Neuronal stem cell (in vitro differentiated cells): Measurements from ENCODE around the gene GATAD2B.

ENCODE experiments used
- DNase-seq: peaks from one replicate; pipeline ENCODE4 v3.0.0-alpha.2; 2013; ENCODE audit warnings: low spot score
- H2AFZ ChIP-seq: one replicate; pipeline ENCODE4 v1.6.1; 2013; ENCODE audit warnings: mild to moderate bottlenecking, low read length, inconsistent platforms
- H2AK5ac ChIP-seq: 2 replicates; pipeline ENCODE4 v1.6.1; 2013; ENCODE audit warnings: low read depth, mild to moderate bottlenecking, inconsistent platforms, low read length, moderate library complexity, mixed read lengths
- H2BK120ac ChIP-seq: 2 replicates; pipeline ENCODE4 v1.6.1; 2013; ENCODE audit warnings: low read depth, mild to moderate bottlenecking, inconsistent platforms, low read length, moderate library complexity, mixed read lengths
- H2BK12ac ChIP-seq: one replicate; pipeline ENCODE4 v1.6.1; 2013; ENCODE audit warnings: low read length, inconsistent platforms
- H2BK15ac ChIP-seq: 2 replicates; pipeline ENCODE4 v1.6.1; 2013; ENCODE audit warnings: mild to moderate bottlenecking, low read length, inconsistent platforms, mixed read lengths
- H2BK5ac ChIP-seq: one replicate; pipeline ENCODE4 v1.6.1; 2013; ENCODE audit warnings: inconsistent platforms, mild to moderate bottlenecking, low read length, moderate library complexity
- H3K14ac ChIP-seq: one replicate; pipeline ENCODE4 v1.6.1; 2013; ENCODE audit warnings: low read length, inconsistent platforms
- H3K18ac ChIP-seq: 2 replicates; pipeline ENCODE4 v1.6.1; 2013; ENCODE audit warnings: low read length, inconsistent platforms
- H3K23ac ChIP-seq: 2 replicates; pipeline ENCODE4 v1.6.1; 2013; ENCODE audit warnings: low read depth, mild to moderate bottlenecking, mixed read lengths, low read length, inconsistent platforms; ENCODE audit not compliant: poor library complexity
- H3K27ac ChIP-seq: replicated peaks from 3 replicates; pipeline ENCODE4 v1.5.1; 2013; ENCODE audit warnings: low read length, inconsistent platforms
- H3K27me3 ChIP-seq, 3 experiments: 2 replicates each; pipeline ENCODE4 v1.6.1; 2013; ENCODE audit warnings: low read length in 3 of 3, mild to moderate bottlenecking in 2 of 3, inconsistent platforms in 1 of 3, low read depth in 1 of 3, mixed read lengths in 1 of 3, moderate library complexity in 1 of 3; ENCODE audit not compliant: control insufficient read depth in 3 of 3, insufficient read depth in 3 of 3
- H3K36me3 ChIP-seq, 2 donors: replicated peaks in 1 of 2; 2 replicates each; pipeline ENCODE4 v1.6.1; 2013; ENCODE audit warnings: low read length in 2 of 2; ENCODE audit not compliant: control insufficient read depth in 2 of 2, insufficient read depth in 2 of 2
- H3K4ac ChIP-seq: 2 replicates; pipeline ENCODE4 v1.6.1; 2013; ENCODE audit warnings: inconsistent platforms, mild to moderate bottlenecking, low read length, moderate library complexity
- H3K4me1 ChIP-seq, 2 donors: 1 replicate in 1 of 2; 2 replicates in 1 of 2; pipeline ENCODE4 v1.6.1; 2013; ENCODE audit warnings: low read length in 2 of 2, low read depth in 1 of 2; ENCODE audit not compliant: control insufficient read depth in 2 of 2, insufficient read depth in 1 of 2
- H3K4me2 ChIP-seq: one replicate; pipeline ENCODE4 v1.6.1; 2013; ENCODE audit warnings: mild to moderate bottlenecking, low read length, inconsistent platforms; ENCODE audit not compliant: insufficient read depth, poor library complexity, severe bottlenecking
- H3K4me3 ChIP-seq, 2 donors: 2 replicates each; pipeline ENCODE4 v1.5.1; 2013; ENCODE audit warnings: low read length in 2 of 2, mild to moderate bottlenecking in 2 of 2, inconsistent platforms in 1 of 2, moderate library complexity in 1 of 2
- H3K79me1 ChIP-seq: one replicate; pipeline ENCODE4 v1.6.1; 2013; ENCODE audit warnings: low read depth, mild to moderate bottlenecking, inconsistent platforms, low read length, moderate library complexity
- H3K9ac ChIP-seq: one replicate; pipeline ENCODE4 v1.6.1; 2013; ENCODE audit warnings: mild to moderate bottlenecking, low read depth, low read length, inconsistent platforms; ENCODE audit not compliant: poor library complexity
- H3K9me3 ChIP-seq, 2 donors: replicated peaks in 1 of 2; 2 replicates each; pipeline versions ENCODE3 to v1.6.1; 2013; ENCODE audit warnings: low read length in 2 of 2, mild to moderate bottlenecking in 2 of 2, inconsistent platforms in 1 of 2, low read depth in 1 of 2, mixed read lengths in 1 of 2, moderate library complexity in 1 of 2; ENCODE audit not compliant: control insufficient read depth in 2 of 2, insufficient read depth in 1 of 2
- H4K8ac ChIP-seq: one replicate; pipeline ENCODE4 v1.6.1; 2013; ENCODE audit warnings: low read depth, mild to moderate bottlenecking, inconsistent platforms, low read length, moderate library complexity
- H4K91ac ChIP-seq: one replicate; pipeline ENCODE4 v1.6.1; 2013; ENCODE audit warnings: low read length, low read depth, mild to moderate bottlenecking, inconsistent platforms; ENCODE audit not compliant: poor library complexity
- WGBS, 2 donors: extraction: QIAGEN DNeasy Blood & Tissue Kit; methylation state at CpG; one replicate each; pipeline ENCODE4 v1.1.7; 2013; ENCODE audit warnings: missing lambda C conversion rate in 2 of 2, mixed read lengths in 1 of 2; ENCODE audit not compliant: insufficient read length in 2 of 2, insufficient replicate concordance in 1 of 2; ENCODE audit errors: extremely low coverage in 2 of 2; 5-methylcytosine and 5-hydroxymethylcytosine counted together

Gene GATAD2B

DNA sequence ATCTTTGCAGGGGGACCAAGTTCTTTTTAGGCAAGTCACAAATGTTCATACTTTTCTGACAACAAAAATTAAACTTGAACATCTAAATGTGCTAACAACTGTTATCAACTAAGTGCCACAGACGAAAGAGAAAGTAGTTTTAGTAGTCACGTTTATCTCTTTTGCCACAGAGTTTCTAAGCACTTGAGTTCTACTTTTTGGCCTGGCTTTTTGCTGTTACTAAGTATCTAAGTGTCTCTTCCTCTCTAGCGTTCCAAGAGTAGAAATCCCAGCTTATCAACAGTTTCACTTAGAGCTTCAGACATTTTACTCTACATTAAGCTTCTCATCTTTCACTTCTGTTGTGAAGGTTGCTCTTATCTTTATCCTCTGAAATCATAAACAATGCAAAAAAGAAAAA lies 34.2 kb downstream of the GATAD2B start:
- Histone ChIP-seq H2AFZ (no peak overlapping the region), H2BK120ac (no peak overlapping the region), H3K9ac (no peak overlapping the region), H4K8ac (no peak overlapping the region), H3K27me3 (no peaks in the 10 kb centered on the region), H3K36me3 (peaks cover 0 to 49% of the 10 kb centered on the region in 2 donors), H3K4me2 (no peak overlapping the region), H2AK5ac (no peak overlapping the region), H2BK5ac (no peak overlapping the region), H3K18ac (no peak overlapping the region), H3K9me3 (peaks cover 0 to 4% of the 10 kb centered on the region in 2 donors), H3K4me1 (no peaks in the 10 kb centered on the region), H2BK15ac (no peak overlapping the region), H3K79me1 (peaks cover 4% of the 10 kb centered on the region), H2BK12ac (no peak overlapping the region), H3K23ac (no peak overlapping the region), H3K4me3 (no peak overlapping the region), H3K27ac (no peak overlapping the region), H3K4ac (no peak overlapping the region), H3K14ac (no peak overlapping the region), H4K91ac (no peak overlapping the region)
- no peak for DNase-seq
- WGBS, 2 donors: no CpG with 5 or more reads among the region's 3 CpGs

DNA sequence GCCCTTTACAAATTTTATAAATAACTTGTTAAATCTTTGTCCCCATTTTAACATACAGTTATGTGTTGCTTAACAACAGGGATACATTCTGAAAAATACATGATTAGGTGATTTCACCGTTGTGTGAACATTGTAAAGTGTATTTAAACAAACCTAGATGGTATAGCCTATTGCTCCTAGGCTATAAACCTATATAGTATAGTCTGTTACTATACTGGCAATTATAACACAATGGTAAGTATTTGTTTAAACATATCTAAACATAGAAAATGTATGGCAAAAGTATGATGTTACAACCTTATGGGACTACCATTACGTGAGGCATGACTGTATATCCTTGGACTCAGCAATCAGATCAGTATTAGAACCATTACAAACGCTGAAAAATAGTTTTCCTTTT lies 36.6 kb downstream of the GATAD2B start:
- Histone ChIP-seq H3K9me3 (peaks cover 0 to 4% of the 10 kb centered on the region in 2 donors), H3K4me2 (no peak overlapping the region), H3K18ac (no peak overlapping the region), H3K36me3 (peaks cover 0 to 39% of the 10 kb centered on the region in 2 donors), H4K8ac (no peak overlapping the region), H2AFZ (no peak overlapping the region), H2BK12ac (no peak overlapping the region), H3K14ac (no peak overlapping the region), H3K4me3 (no peak overlapping the region), H4K91ac (no peak overlapping the region), H3K9ac (no peak overlapping the region), H3K27ac (no peak overlapping the region), H2AK5ac (no peak overlapping the region), H2BK15ac (no peak overlapping the region), H3K4ac (no peak overlapping the region), H3K4me1 (peaks cover 7 to 17% of the 10 kb centered on the region in 2 donors), H3K27me3 (no peaks in the 10 kb centered on the region), H2BK5ac (no peak overlapping the region), H2BK120ac (no peak overlapping the region), H3K23ac (no peak overlapping the region), H3K79me1 (peaks cover 1% of the 10 kb centered on the region)
- WGBS, 2 donors: no CpG with 5 or more reads among the region's 3 CpGs
- DNase-seq: no peak

GRCh38 chr1:153883223-153883622 lies 39.5 kb downstream of the GATAD2B start:
- no peak overlapping the region for H3K23ac ChIP-seq
- no peak overlapping the region for H3K27ac ChIP-seq
- peaks cover 1% of the 10 kb centered on the region for H3K79me1 ChIP-seq
- H3K4me2 ChIP-seq: no peak overlapping the region
- WGBS, 2 donors: no CpG with 5 or more reads among the region's 4 CpGs
- H4K8ac ChIP-seq: no peak overlapping the region
- no peak overlapping the region for H2AK5ac ChIP-seq
- no peak overlapping the region for H3K4ac ChIP-seq
- H2BK5ac ChIP-seq: no peak overlapping the region
- no peak overlapping the region for H2BK12ac ChIP-seq
- H2BK15ac ChIP-seq: no peak overlapping the region
- no peak for DNase-seq
- peaks cover 0 to 19% of the 10 kb centered on the region in 2 donors for H3K36me3 ChIP-seq
- H2AFZ ChIP-seq: no peak overlapping the region
- H3K18ac ChIP-seq: no peak overlapping the region
- no peak overlapping the region for H2BK120ac ChIP-seq
- no peaks in the 10 kb centered on the region for H3K27me3 ChIP-seq
- no peak overlapping the region for H4K91ac ChIP-seq
- no peak overlapping the region for H3K9ac ChIP-seq
- H3K14ac ChIP-seq: no peak overlapping the region
- H3K4me3 ChIP-seq: no peak overlapping the region
- H3K9me3 ChIP-seq: peaks cover 0 to 4% of the 10 kb centered on the region in 2 donors
- H3K4me1 ChIP-seq: peaks cover 7 to 27% of the 10 kb centered on the region in 2 donors

DNA sequence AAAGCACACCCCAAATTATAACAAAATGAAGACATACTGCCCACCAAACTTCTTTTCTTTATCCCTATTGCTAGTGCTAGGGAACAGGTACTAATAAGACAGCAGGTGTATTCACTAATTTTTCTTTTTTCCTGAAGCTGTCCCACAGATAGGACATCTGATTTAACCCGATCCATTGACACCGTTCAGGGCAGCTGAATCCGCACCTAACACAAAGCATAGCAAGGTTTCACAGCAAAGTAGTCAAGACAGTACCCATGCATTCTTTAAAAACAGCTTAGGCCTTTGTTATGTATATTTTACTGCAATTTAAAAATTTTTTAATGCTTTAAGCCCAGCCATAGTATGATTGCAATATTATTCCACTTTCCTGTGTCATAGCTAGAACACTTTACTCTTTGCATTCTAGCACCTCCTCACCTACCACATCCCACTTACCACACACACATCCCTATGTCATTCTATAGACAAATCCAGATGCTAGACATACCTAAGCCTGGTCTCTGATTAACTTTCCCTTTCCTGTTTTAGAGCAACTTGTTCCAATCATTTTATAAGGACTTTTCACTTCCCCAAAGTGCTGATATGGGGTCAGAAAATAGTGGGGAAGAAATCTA lies 40.4 kb downstream of the GATAD2B start:
- H3K27ac ChIP-seq: no peak overlapping the region
- H2AK5ac ChIP-seq: no peak overlapping the region
- no peak overlapping the region for H2BK12ac ChIP-seq
- no peak overlapping the region for H4K8ac ChIP-seq
- peaks cover 0 to 4% of the 10 kb centered on the region in 2 donors for H3K9me3 ChIP-seq
- H2AFZ ChIP-seq: peak overlapping the region; percentile 74
- no peak overlapping the region for H2BK15ac ChIP-seq
- no peak overlapping the region for H2BK120ac ChIP-seq
- H3K79me1 ChIP-seq: peaks cover 1% of the 10 kb centered on the region
- WGBS, 2 donors: no CpG with 5 or more reads among the region's 3 CpGs
- H3K4me1 ChIP-seq: peaks cover 7 to 27% of the 10 kb centered on the region in 2 donors
- H3K27me3 ChIP-seq: no peaks in the 10 kb centered on the region
- H3K36me3 ChIP-seq: peaks cover 0 to 16% of the 10 kb centered on the region in 2 donors
- no peak overlapping the region for H3K4me2 ChIP-seq
- no peak overlapping the region for H3K18ac ChIP-seq
- H3K9ac ChIP-seq: no peak overlapping the region
- no peak for DNase-seq
- no peak overlapping the region for H2BK5ac ChIP-seq
- H3K4me3 ChIP-seq: no peak overlapping the region
- no peak overlapping the region for H4K91ac ChIP-seq
- no peak overlapping the region for H3K4ac ChIP-seq
- no peak overlapping the region for H3K14ac ChIP-seq
- no peak overlapping the region for H3K23ac ChIP-seq
